Measurements from ENCODE around the gene CFAP20. TPM values are rescaled to one million over a fixed set of nuclear protein-coding genes. Genes with fewer than 3 reads are reported as not detected.

Gene CFAP20
- total and polyA plus RNA-seq, 4 donors, result 22.1 to 30.6 (median 24.6) TPM

- Histone ChIP-seq H3K4me3 (ENCODE audit: low read depth in 1 of 3, low read length in 3 of 3) (no peak overlapping the region), H3K27ac (ENCODE audit: low read depth in 1 of 2, low read length in 2 of 2) (no peak overlapping the region), H3K27me3 (ENCODE audit: control insufficient read depth in 4 of 4, insufficient read depth in 4 of 4, low read length in 3 of 4) (no peaks in the 10 kb centered on the region), H3K9ac (ENCODE audit: low read depth in 1 of 2, low read length in 2 of 2) (no peak overlapping the region), H3K4me1 (ENCODE audit: control insufficient read depth in 4 of 4, insufficient read depth in 4 of 4, low read length in 3 of 4) (no peaks in the 10 kb centered on the region), H3K9me3 (ENCODE audit: control insufficient read depth in 4 of 4, low read length in 3 of 4) (no peaks in the 10 kb centered on the region), H3K36me3 (ENCODE audit: control insufficient read depth in 4 of 4, insufficient read depth in 3 of 4, low read depth in 1 of 4, low read length in 3 of 4) (peaks cover 3 to 16% (median 12%) of the 10 kb centered on the region in 4 donors)
- TF ChIP-seq NR2F2 (IDR thresholded peaks at IDR 0.05) (no peak), ATF3 (IDR thresholded peaks at IDR 0.05) (no peak), TAF1 (conservative IDR thresholded peaks at IDR 0.05) (no peak), SP1 (IDR thresholded peaks at IDR 0.05) (no peak)
- WGBS, result 79% methylated on average over 2 of the region's 2 CpGs
- no peak for DNase-seq (ENCODE audit: low spot score)
Measured at GRCh38 chr16:58109881-58110280, 19.3 kb downstream of the CFAP20 start.

GRCh38 chr16:58109330-58109729 lies 19.9 kb downstream of the CFAP20 start:
- no peak for DNase-seq (ENCODE audit: low spot score)
- WGBS, result 80% methylated on average over 8 of the region's 8 CpGs
- no peak for TF ChIP-seq NR2F2 (IDR thresholded peaks at IDR 0.05)
- TF ChIP-seq GABPA (IDR thresholded peaks at IDR 0.05 in 1 of 2, conservative IDR thresholded peaks at IDR 0.05 in 1 of 2), result no peak
- no peak for TF ChIP-seq FOXA1 (IDR thresholded peaks at IDR 0.05)
- no peak for TF ChIP-seq ATF3 (IDR thresholded peaks at IDR 0.05)
- no peak for TF ChIP-seq MAX (IDR thresholded peaks at IDR 0.05)
- TF ChIP-seq HNF4G (IDR thresholded peaks at IDR 0.05), result no peak
- TF ChIP-seq SP1 (IDR thresholded peaks at IDR 0.05), result no peak
- no peak for TF ChIP-seq EGR1 (IDR thresholded peaks at IDR 0.05; ENCODE audit: low read depth in 2 of 2)
- TF ChIP-seq FOXA2 (IDR thresholded peaks at IDR 0.05), result no peak
- TF ChIP-seq YY1 (IDR thresholded peaks at IDR 0.05), result no peak
- no peak for TF ChIP-seq JUND (IDR thresholded peaks at IDR 0.05)
- no peak for TF ChIP-seq REST (IDR thresholded peaks at IDR 0.05)
- TF ChIP-seq ZBTB33 (IDR thresholded peaks at IDR 0.05), result no peak
- TF ChIP-seq TAF1 (conservative IDR thresholded peaks at IDR 0.05), result no peak
- TF ChIP-seq CTCF (IDR thresholded peaks at IDR 0.05; ENCODE audit: low read depth, low read length, missing input control), result no peak
- peaks cover 0 to 10% (median 7%) of the 10 kb centered on the region in 4 donors for H3K36me3 ChIP-seq (ENCODE audit: control insufficient read depth in 4 of 4, insufficient read depth in 3 of 4, low read depth in 1 of 4, low read length in 3 of 4)
- H3K27ac ChIP-seq (ENCODE audit: low read depth in 1 of 2, low read length in 2 of 2), result no peak overlapping the region
- H3K9me3 ChIP-seq (ENCODE audit: control insufficient read depth in 4 of 4, low read length in 3 of 4), result no peaks in the 10 kb centered on the region
- no peak overlapping the region for H3K4me3 ChIP-seq (ENCODE audit: low read depth in 1 of 3, low read length in 3 of 3)
- no peak overlapping the region for H3K9ac ChIP-seq (ENCODE audit: low read depth in 1 of 2, low read length in 2 of 2)
- no peaks in the 10 kb centered on the region for H3K27me3 ChIP-seq (ENCODE audit: control insufficient read depth in 4 of 4, insufficient read depth in 4 of 4, low read length in 3 of 4)
- H3K4me1 ChIP-seq (ENCODE audit: control insufficient read depth in 4 of 4, insufficient read depth in 4 of 4, low read length in 3 of 4), result no peaks in the 10 kb centered on the region

Data from liver (tissue), 9 donors.